Type B pancreatic cell (in vitro differentiated cells): ENCODE measurements around the gene PRELID2. TPM values are rescaled to one million over a fixed set of nuclear protein-coding genes. Genes with fewer than 3 reads are reported as not detected.
"Not testable (repeated sequence)": the region's sequence is repeated elsewhere in the genome, so short reads cannot be mapped to it uniquely, and the experiment has no call there.

Source experiments
- DNase-seq: peaks from one replicate; pipeline ENCODE4 v3.0.0; 2021; ENCODE audit warnings: mixed read lengths; ENCODE audit not compliant: unreplicated experiment; ENCODE audit errors: extremely low spot score
- H3K27ac Mint-ChIP-seq: 2 replicates; pipeline ENCODE4 v1.8.0; 2021; ENCODE audit warnings: mild to moderate bottlenecking, mixed read lengths
- H3K27me3 Mint-ChIP-seq: 2 replicates; pipeline ENCODE4 v1.8.0; 2021; ENCODE audit warnings: mixed read lengths
- H3K36me3 Mint-ChIP-seq: 2 replicates; pipeline ENCODE4 v1.8.0; 2021; ENCODE audit warnings: mixed read lengths
- H3K4me1 Mint-ChIP-seq: one replicate; pipeline ENCODE4 v1.8.0; 2021; ENCODE audit warnings: mixed read lengths; ENCODE audit not compliant: unreplicated experiment
- H3K4me3 Mint-ChIP-seq: 2 replicates; pipeline ENCODE4 v1.8.0; 2021; ENCODE audit warnings: mild to moderate bottlenecking, mixed read lengths
- H3K9me3 Mint-ChIP-seq: 2 replicates; pipeline ENCODE4 v1.8.0; 2021; ENCODE audit warnings: mixed read lengths
- total RNA-seq: library from RNA; stranded (reverse); gene quantifications from 2 replicates; pipeline ENCODE4 v1.2.1, GENCODE V29; 2021; ENCODE audit warnings: low replicate concordance
- TF ChIP-seq, protein P1 (sequence below): fragments of 200-600 bp; sonication (generic); conservative IDR thresholded peaks from 2 replicates; pipeline ENCODE4 v1.5.0; 2021; ENCODE audit warnings: antibody characterized with exemption, mild to moderate bottlenecking

PRELID2 gene
- total RNA-seq, 1 donor from 2014 or later, result 19.6 TPM

DNA sequence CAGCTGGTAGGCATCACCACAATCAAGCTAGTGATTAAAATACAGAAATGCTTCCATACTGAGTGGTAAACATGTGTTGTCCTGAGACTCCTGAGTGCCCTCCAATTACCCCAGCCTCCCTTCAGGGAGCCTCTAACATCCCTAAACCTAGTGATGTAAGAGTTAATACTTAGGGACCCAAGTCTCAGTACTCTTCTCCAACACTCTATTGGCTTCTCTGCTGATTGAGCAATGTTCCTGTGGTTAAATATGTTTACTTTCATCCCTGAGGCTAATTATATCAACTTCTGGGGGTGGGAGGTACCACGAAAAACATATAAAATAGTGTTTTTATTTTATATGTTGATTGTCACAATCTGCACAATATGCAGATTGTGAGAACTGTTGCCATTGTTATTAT lies 32.7 kb upstream of the PRELID2 start:
- DNase-seq, result no peak
- TF ChIP-seq, protein P1, sequence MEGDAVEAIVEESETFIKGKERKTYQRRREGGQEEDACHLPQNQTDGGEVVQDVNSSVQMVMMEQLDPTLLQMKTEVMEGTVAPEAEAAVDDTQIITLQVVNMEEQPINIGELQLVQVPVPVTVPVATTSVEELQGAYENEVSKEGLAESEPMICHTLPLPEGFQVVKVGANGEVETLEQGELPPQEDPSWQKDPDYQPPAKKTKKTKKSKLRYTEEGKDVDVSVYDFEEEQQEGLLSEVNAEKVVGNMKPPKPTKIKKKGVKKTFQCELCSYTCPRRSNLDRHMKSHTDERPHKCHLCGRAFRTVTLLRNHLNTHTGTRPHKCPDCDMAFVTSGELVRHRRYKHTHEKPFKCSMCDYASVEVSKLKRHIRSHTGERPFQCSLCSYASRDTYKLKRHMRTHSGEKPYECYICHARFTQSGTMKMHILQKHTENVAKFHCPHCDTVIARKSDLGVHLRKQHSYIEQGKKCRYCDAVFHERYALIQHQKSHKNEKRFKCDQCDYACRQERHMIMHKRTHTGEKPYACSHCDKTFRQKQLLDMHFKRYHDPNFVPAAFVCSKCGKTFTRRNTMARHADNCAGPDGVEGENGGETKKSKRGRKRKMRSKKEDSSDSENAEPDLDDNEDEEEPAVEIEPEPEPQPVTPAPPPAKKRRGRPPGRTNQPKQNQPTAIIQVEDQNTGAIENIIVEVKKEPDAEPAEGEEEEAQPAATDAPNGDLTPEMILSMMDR, result no peak
- no peaks in the 10 kb centered on the region for H3K36me3 Mint-ChIP-seq
- peaks cover 4% of the 10 kb centered on the region for H3K9me3 Mint-ChIP-seq
- H3K4me1 Mint-ChIP-seq, result no peaks in the 10 kb centered on the region
- H3K27ac Mint-ChIP-seq, result no peak overlapping the region
- no peak overlapping the region for H3K4me3 Mint-ChIP-seq
- H3K27me3 Mint-ChIP-seq, result no peaks in the 10 kb centered on the region

DNA sequence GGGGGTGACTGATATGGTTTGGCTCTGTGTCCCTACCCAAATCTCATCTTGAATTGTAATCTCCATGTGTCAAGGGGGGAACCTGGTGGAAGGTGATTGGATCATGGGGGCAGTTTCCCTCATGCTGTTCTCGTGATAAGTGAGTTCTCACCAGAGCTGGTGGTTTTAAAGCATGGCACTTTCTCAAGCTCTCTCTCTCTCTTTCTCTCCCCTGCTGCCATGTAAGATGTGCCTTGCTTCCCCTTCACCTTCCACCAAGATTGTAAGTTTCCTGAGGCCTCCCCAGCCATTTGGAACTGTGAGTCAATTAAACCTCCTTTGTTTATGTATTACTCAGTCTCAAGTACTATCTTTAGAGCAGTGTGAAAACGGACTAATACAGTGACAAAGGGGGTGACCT lies 29.3 kb upstream of the PRELID2 start:
- H3K4me3 Mint-ChIP-seq, H3K27me3 Mint-ChIP-seq, H3K9me3 Mint-ChIP-seq, H3K36me3 Mint-ChIP-seq, H3K27ac Mint-ChIP-seq, H3K4me1 Mint-ChIP-seq, DNase-seq: not testable (repeated sequence)

DNA sequence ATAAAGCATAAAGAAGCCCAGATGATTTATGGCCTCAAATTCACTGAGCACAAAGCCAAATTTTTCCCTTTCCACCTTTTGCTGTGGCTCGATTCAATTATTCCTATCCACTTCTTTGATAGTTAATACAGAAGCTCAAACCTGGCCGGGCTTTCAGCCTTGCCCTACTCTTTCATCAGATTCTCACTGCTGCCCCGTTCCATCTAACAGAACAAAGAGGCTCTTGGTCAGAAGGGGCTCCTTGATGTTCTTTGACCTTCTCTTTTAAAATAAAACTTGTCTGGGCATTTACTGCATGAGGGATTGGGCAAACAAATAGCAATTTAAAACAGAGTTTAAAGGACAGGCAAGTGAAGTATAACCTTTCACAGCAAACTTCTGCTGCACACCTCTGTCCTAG lies 27.9 kb upstream of the PRELID2 start:
- TF ChIP-seq, protein P1, result no peak
- Mint-ChIP-seq H3K4me3 (no peak overlapping the region), H3K9me3 (peaks cover 4% of the 10 kb centered on the region), H3K27me3 (peaks cover 5% of the 10 kb centered on the region), H3K27ac (no peak overlapping the region), H3K4me1 (peaks cover 5% of the 10 kb centered on the region), H3K36me3 (no peaks in the 10 kb centered on the region)
- DNase-seq, result no peak

DNA sequence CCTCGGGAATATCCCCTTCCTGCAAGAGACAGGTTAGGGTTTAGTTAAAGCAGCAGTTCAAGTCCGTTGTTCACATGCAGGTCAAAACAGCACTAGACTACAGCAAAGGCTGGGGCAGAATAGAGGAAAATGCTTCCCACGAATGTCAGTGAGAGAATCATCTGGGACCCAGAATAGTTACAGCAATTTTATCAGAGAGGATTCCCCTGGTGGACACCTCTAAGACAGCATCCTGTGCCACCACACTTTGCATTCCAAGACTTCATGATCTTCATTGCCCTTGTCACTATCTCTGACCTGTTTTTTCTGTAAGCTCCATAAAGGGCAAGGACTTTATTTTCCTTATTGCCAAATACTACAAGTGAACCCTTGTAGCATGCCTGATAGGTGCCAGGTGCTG lies 24.8 kb upstream of the PRELID2 start:
- Mint-ChIP-seq H3K27me3 (peaks cover 5% of the 10 kb centered on the region), H3K36me3 (no peaks in the 10 kb centered on the region), H3K9me3 (peaks cover 2% of the 10 kb centered on the region), H3K4me3 (no peak overlapping the region), H3K27ac (no peak overlapping the region), H3K4me1 (peaks cover 16% of the 10 kb centered on the region)
- TF ChIP-seq, protein P1, result peak; percentile 55
- DNase-seq, result no peak

DNA sequence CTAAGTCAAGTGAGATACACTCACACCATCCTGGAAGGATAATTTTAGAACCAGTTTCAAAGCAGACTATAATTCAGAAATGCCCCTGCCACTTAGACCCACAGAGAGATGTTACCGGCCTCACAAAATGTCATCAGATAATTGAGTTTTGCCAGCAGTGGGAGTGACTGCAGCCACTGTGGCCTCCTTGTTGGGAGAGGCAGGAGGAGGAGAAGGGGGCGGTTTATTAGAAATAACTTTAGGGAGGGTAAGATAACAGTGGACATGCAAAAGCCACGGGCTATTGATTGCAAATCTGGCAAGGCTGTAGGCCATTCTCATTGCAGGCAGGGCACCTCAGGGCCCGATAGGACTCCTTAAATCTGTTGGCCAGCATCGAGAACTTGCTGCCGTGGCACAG lies 24.3 kb upstream of the PRELID2 start:
- H3K27ac Mint-ChIP-seq, result no peak overlapping the region
- H3K27me3 Mint-ChIP-seq, result peaks cover 5% of the 10 kb centered on the region
- H3K36me3 Mint-ChIP-seq, result no peaks in the 10 kb centered on the region
- peaks cover 21% of the 10 kb centered on the region for H3K4me1 Mint-ChIP-seq
- H3K4me3 Mint-ChIP-seq, result no peak overlapping the region
- H3K9me3 Mint-ChIP-seq, result no peaks in the 10 kb centered on the region
- DNase-seq, result no peak
- TF ChIP-seq, protein P1, result no peak

DNA sequence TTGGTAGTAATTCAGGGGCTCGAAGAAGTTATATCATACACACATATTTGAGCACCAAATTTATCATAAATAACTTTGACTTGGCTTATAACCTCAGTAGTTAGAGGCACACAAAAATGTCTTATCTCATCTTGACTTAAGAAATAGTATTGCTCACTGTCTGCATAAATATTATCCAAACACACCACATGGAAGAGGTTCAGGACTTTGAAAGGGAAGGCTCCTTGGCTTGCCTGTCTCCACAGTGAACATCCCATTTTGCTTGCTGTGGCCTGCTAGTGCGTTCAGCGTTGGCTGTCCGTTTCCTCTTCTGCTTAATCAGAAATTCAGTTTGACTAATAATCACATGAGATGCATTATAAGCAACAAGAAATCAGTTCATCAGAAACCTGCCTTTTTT lies 23.8 kb upstream of the PRELID2 start:
- Mint-ChIP-seq H3K27ac (no peak overlapping the region), H3K9me3 (no peaks in the 10 kb centered on the region), H3K4me3 (no peak overlapping the region), H3K4me1 (peaks cover 22% of the 10 kb centered on the region), H3K36me3 (no peaks in the 10 kb centered on the region), H3K27me3 (peaks cover 5% of the 10 kb centered on the region)
- TF ChIP-seq, protein P1, result no peak
- no peak for DNase-seq
